Adipose tissue (tissue), 3 donors: Measurements from ENCODE around the gene PAQR6. TPM values are rescaled to one million over a fixed set of nuclear protein-coding genes. Genes with fewer than 3 reads are reported as not detected.

Experiments
- H3K27ac ChIP-seq: one replicate; pipeline ENCODE4 v1.5.1; 2013; ENCODE audit warnings: low read depth, low read length
- WGBS, 3 donors: extraction: QIAGEN DNeasy Blood & Tissue Kit; methylation state at CpG; one replicate each; pipeline ENCODE4 v1.1.7; 2013; 5-methylcytosine and 5-hydroxymethylcytosine counted together
- polyA plus RNA-seq, 3 donors: library from polyadenylated mRNA; stranded (reverse); fragments of 200-250 nt; gene quantifications; one replicate each; pipeline ENCODE4 v1.2.3, GENCODE V29; 2013
- donor health status: healthy with polysubstance abuse.
- donor health status: Bipolar disorder and iron deficiency.
- donor health status: healthy.

The PAQR6 gene
- polyA plus RNA-seq, 3 donors, result 0.67 to 1.1 (median 0.79) TPM

DNA sequence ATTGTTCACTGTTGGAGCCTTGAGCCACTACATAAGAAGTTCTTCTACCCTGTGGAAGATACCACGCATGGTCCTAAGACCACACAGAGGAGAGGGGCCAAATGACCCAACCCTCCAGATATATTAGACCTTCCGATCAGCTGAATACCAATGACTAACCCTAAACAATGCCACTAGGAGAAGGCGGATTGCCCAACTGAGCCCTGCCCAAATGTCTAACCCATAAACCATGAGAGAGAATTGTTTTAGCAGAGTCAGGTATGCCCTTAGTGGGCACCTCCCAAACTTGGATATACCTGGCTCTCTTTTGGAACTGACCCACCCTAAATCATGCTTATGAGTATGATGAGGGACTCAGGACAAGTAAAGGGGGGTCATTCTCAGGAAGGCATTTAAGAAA is 22.5 kb upstream of the PAQR6 start:
- 93 to 96% (median 95%) methylated on average over 3 of the region's 3 CpGs for WGBS, 3 donors
- no peak overlapping the region for H3K27ac ChIP-seq

- no peak overlapping the region for H3K27ac ChIP-seq
- 86 to 90% (median 87%) methylated on average over 4 of the region's 4 CpGs for WGBS, 3 donors
Measured at GRCh38 chr1:156268336-156268735, 20.5 kb upstream of the PAQR6 start.

- H3K27ac ChIP-seq, result no peak overlapping the region
- 91 to 94% (median 92%) methylated on average over 13 of the region's 13 CpGs for WGBS, 3 donors
Measured at GRCh38 chr1:156266051-156266450, 18.2 kb upstream of the PAQR6 start.

- WGBS, 3 donors, result 82 to 93% (median 91%) methylated on average over 9 of the region's 9 CpGs
- no peak overlapping the region for H3K27ac ChIP-seq
Measured at GRCh38 chr1:156263288-156263655, 15.4 kb upstream of the PAQR6 start.

GRCh38 chr1:156262461-156263287 is 14.8 kb upstream of the PAQR6 start:
- no peak overlapping the region for H3K27ac ChIP-seq
- WGBS, 3 donors, result 83 to 86% (median 85%) methylated on average over 9 of the region's 9 CpGs

DNA sequence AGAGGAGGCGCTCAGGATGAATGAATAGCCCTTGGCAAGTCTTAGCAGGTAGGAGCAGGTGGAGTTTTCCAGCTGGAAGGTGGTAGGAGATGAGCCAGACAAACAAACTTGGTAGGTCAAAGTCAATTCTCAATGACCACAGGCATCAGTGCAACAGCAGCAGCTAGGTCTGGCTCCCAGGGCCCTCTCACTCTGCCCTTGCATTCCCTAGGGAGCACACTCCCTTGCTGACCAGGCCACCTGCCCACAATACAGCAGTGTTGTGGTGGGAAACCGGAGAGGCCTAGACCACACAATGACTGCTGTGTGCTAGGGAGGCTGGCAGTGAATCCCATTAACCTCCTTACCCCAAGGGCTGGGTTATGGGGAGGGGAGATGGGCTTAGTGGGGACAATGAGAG is 13.0 kb upstream of the PAQR6 start:
- H3K27ac ChIP-seq, result no peak overlapping the region
- 85 to 100% (median 91%) methylated on average over 2 of the region's 2 CpGs for WGBS, 3 donors

DNA sequence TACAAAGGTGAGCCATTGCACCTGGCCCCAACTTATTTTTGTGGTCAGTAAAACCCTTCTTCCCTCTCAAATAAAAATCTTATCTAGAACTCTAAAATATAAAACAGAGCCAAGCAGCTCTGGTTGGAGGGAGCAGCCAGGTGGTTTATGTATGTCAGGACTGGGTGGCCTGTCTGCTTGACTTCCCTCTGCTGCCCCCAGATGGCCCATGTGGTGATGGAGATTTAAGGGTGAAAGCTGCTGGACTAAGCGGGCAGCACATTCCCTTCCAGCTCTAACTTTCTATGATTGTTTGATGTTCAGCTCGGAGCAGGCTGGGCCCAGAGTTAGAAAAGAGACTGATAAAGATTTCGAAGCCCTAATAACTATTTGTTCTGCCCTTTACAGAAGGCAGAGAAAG is 11.9 kb upstream of the PAQR6 start:
- no peak overlapping the region for H3K27ac ChIP-seq
- WGBS, 3 donors, result 79 to 83% (median 81%) methylated on average over 3 of the region's 3 CpGs

GRCh38 chr1:156258859-156259258 is 11.0 kb upstream of the PAQR6 start:
- WGBS, 3 donors, result 94 to 97% (median 96%) methylated on average over 8 of the region's 8 CpGs
- H3K27ac ChIP-seq, result no peak overlapping the region

DNA sequence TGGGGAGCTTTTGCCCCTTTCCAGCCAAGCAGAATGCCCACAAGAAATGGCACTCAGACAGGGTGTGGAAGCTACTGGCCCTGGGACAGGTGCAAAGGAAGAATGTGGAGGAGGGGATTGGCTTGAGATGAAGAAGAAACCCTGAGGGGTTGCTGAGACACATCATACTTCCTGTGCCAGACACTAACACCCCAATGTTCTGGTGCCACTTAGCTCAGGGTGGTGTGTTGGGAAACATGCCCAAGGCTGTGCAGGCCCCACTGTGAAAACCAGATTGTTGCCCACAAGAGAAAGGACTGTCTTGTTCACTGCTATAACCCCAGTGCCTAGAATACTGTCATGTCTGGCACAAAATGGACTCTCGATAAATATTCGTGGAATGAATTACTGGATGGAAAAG is 9.9 kb upstream of the PAQR6 start:
- WGBS, 3 donors, result 71 to 91% (median 78%) methylated on average over 2 of the region's 2 CpGs
- H3K27ac ChIP-seq, result no peak overlapping the region

DNA sequence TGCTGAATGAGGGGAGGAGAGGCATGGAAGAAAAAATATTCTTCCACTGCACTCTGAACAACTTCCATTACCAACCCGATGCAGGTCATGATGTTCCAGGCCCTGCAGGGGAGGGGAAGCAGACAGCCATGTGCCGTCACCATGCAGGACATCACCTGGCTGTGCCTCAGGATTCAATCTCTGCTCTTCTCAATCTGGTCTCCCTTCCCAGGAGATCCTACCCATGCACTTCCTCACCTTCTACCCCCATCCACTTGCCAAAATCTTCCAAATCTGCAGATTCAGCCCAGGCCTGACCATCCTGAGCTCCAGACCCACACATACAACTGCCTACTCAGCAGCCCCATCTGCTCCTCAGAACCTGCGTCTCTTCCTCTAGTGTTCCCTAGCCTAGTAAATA is 5.8 kb upstream of the PAQR6 start:
- 93 to 95% (median 93%) methylated on average over 3 of the region's 3 CpGs for WGBS, 3 donors

DNA sequence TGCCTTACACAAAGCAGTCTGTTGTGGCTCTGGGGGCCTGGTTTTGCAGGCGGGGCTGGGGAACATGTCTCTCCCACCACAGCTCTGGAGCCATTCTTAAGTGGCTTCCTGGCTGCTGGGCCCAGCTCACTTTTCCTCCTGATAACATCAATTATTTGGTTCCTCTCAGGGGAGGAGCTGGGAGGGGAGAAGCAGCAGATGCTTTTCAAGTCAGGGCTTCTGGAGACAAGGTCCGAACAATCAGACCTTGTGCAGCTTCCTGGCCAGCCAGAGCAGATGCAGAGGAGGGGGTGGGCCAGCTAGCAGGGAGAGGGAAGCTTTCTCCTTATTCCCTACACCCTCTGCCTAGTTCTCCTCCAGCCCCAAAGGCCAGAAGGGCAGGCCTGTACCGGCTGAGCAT is 3.7 kb upstream of the PAQR6 start:
- WGBS, 3 donors, result 34 to 55% (median 43%) methylated on average over 3 of the region's 3 CpGs
- no peak overlapping the region for H3K27ac ChIP-seq

More for the DNA sequence above, 5.8 kb upstream of the PAQR6 start:
- no peak overlapping the region for H3K27ac ChIP-seq

- no peak overlapping the region for H3K27ac ChIP-seq
- WGBS, 3 donors, result 81 to 96% (median 83%) methylated on average over 5 of the region's 5 CpGs
Measured at GRCh38 chr1:156249593-156249992, 1.7 kb upstream of the PAQR6 start.

- H3K27ac ChIP-seq, result no peak overlapping the region
- WGBS, 3 donors, result 67 to 87% (median 82%) methylated on average over 2 to 4 of the region's 4 CpGs
Measured at GRCh38 chr1:156248323-156248683, 447 bp upstream of the PAQR6 start.

DNA sequence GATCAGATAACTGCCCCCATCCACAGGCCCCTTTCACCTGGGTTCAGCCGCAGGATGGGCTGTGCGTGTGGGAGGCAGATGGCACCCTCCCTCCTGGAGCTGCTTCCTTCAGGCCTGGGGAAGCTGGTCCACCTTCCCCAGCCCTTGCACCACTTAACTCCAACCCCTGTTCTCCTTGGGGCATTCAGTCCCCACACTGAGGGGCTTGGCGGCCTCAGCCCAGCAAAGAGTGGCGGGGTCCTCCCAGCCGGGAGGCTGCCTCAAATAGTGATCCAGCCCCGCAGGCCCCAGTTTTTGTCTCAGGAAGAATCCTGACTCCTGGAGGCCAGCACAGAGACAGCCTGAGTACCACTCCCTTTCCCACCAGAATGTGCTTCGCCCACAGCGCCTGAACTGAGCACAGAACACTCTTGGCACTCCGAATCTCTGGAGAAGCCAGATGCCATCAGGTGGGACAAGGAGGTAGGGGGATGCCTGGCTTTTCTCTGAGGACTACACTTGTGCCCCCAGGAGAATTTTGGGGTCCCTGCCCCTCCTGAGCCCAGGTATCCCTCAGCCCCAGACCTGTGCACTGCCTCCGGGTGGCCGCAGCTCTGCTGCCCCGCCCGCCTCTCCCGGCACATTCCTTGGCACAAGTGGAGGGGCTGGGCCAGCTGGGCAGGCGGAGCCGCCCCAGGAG is 936 bp downstream of the PAQR6 start:
- 48 to 49% (median 49%) methylated on average over 16 of the region's 16 CpGs for WGBS, 3 donors
- no peak overlapping the region for H3K27ac ChIP-seq

DNA sequence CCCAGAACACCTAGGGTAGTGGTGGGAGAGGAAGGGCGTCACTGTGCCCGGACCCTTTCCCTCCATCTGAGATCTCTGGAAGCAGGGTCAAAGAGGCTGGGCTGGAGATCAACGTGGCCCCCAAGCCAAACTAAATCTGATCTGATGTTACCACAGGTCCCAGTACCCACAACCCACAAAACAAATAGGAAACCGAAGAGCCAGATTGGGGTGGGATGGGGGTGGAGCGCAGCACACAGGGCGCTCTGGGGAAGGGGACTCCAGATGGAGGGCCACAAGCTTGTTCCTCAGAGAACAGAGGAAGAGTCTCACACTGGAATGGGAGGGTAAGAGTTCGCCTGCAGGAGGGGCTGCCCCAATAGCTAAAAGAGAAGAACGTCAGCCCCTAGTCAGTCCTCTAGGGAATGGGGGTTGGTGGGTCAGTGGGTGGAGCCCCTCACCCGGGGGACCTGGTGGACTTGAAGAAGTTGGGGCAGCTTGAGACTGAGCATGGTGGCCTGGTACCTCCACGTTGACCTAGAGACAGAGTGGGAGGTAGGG is 1.5 kb downstream of the PAQR6 start:
- no peak overlapping the region for H3K27ac ChIP-seq

GRCh38 chr1:156245451-156246232 is 2.2 kb downstream of the PAQR6 start:
- 5 to 6% (median 5%) methylated on average over 59 to 69 of the region's 69 CpGs for WGBS, 3 donors

More for the DNA sequence above, 1.5 kb downstream of the PAQR6 start:
- WGBS, 3 donors, result 50 to 66% (median 52%) methylated on average over 10 of the region's 10 CpGs

GRCh38 chr1:156244712-156245111 is 3.1 kb downstream of the PAQR6 start:
- WGBS, 3 donors, result 79 to 92% (median 88%) methylated on average over 17 of the region's 17 CpGs
- H3K27ac ChIP-seq, result no peak overlapping the region

More at GRCh38 chr1:156245451-156246232, 2.2 kb downstream of the PAQR6 start:
- no peak overlapping the region for H3K27ac ChIP-seq

DNA sequence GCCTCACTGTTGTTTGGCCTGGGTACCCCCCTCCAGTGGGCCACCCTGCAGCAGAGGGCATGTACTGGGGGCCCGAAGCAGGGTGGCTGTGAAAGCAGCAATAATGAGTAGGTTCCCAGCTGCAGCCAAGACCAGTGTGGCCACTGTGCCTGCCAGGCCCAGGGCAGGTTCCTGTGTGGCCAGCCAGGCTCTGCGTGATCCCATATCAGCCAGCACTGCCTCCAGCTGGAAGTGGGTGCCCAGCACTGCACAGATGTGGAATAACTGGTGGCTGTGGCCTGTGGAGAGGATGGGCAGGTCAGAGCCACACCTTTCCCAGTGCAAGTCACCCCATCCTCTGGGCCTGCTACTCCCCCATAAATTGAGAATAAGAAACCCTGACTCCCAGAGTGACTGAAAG is 3.7 kb downstream of the PAQR6 start:
- H3K27ac ChIP-seq, result no peak overlapping the region
- 69 to 94% (median 82%) methylated on average over 2 of the region's 2 CpGs for WGBS, 3 donors

DNA sequence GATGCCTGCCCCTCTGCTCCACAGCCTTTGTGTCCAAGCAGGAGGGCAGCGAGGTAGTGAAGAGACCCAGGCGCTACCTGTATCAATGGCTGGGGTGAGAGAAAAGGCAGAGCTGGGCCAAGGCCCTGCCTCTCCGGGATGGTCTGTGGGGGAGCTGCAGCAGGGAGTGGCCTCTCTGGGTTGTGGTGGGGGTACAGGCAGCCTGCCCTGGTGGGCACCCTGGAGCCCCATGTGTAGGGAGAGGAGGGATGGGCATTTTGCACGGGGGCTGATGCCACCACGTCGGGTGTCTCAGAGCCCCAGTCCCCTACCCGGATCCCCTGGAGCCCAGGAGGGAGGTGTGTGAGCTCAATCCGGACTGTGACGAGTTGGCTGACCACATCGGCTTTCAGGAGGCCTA is 5.1 kb downstream of the PAQR6 start:
- WGBS, 3 donors, result 74 to 80% (median 77%) methylated on average over 10 of the region's 10 CpGs
- H3K27ac ChIP-seq, result no peak overlapping the region
